Renal cortex interstitium (tissue), 15 donors: ENCODE results near the gene TEKT3. TPM values are rescaled to one million over a fixed set of nuclear protein-coding genes. Genes with fewer than 3 reads are reported as not detected.

Source experiments
- DNase-seq, 11 donors: peaks; one replicate each; pipeline ENCODE4 v3.0.0-alpha.2; 2013; ENCODE audit warnings: low read depth in 9 of 11, low spot score in 4 of 11; ENCODE audit errors: extremely low read depth in 1 of 11
- long read RNA-seq, 16 experiments: transcript quantifications; one replicate each; lab custom pipeline, GENCODE V29; 2026
- polyA plus RNA-seq, 3 donors: library from polyadenylated mRNA; unstranded; fragments of 120-200 nt; gene quantifications; one replicate each; pipeline ENCODE4 v1.2.1, GENCODE V29; 2013; ENCODE audit not compliant: insufficient read length in 3 of 3

Gene TEKT3
- polyA plus RNA-seq, result 1 to 10 TPM; 1.3 to 1.9 (median 1.7) TPM
- long read RNA-seq, donor 1, result 0 reads
- long read RNA-seq, donor 2, result 0 reads
- long read RNA-seq, donor 3, result 0 reads
- long read RNA-seq, donor 4, result 0 reads
- long read RNA-seq, donor 5, result 0 reads
- long read RNA-seq, donor 6, result 0 reads
- long read RNA-seq, donor 7, result 0 reads
- long read RNA-seq, donor 8, result 0 reads
- long read RNA-seq, donor 9, result 0 reads
- long read RNA-seq, donor 10, result 0 reads
- long read RNA-seq, donor 11, result 0 reads
- long read RNA-seq, donor 12, result 0 reads
- long read RNA-seq, donor 13, result 0 reads
- long read RNA-seq, donor 14, partial matches to known transcripts, result 0 of 1 reads
- long read RNA-seq, donor 14, other reads (novel, unspliced or antisense), result 0 of 1 reads
- long read RNA-seq, donor 15, result 0 reads
- long read RNA-seq, donor 16, result 0 reads

DNA sequence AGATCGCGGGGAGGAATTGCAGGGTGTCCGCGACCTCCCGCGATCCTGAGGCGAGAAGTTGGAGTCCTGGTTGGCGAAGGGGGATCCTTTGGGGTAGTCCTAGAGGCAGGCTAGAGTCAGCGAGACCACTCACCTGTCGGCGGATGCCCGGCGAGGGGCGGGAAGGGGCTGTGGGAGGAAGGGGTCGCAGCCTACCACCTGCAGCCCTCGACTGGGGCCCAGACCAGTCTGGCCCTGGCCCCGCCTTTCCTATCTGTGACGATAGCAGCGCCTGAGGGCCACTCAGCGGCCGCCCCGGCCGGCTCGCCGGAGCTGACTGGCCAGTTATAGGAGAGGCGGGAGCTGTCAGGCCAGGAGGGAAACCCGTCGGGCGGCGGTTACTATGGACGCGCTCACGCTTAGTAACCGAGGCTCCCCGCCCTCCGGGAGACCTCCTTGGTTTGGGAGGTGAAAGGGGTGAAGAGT is at the start of gene TEKT3:
TSS of gene TEKT3 (minus strand) at position 213 of the 465 bp plus-strand sequence. CDS start 10,012 bp downstream, outside the sequence.
- peak; percentile 53 to 84 (median 72) for DNase-seq

GRCh38 chr17:15388356-15389041 is 47.1 kb upstream of the TEKT3 start:
- no peak for DNase-seq

- DNase-seq, result no peak
Measured at GRCh38 chr17:15386083-15386482, 44.7 kb upstream of the TEKT3 start.

DNA sequence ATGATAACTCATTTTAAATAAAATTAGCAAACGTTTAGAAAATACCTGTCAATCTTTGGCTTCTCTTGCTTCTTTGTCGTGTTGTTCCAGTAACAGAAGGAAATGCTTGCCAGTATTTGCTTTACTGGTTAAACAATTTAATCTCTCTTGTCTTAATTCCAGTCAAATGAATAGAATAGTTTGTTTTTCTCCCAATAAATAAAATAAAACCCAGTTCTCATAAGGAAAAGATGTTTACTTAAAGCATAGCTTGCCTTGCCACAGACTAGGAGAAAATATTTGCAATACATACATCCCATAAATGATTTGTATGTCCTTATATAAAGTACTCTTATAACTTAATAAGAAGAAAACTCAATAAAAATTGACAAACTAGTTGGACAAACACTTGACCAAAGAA is 43.9 kb upstream of the TEKT3 start:
- no peak for DNase-seq

DNA sequence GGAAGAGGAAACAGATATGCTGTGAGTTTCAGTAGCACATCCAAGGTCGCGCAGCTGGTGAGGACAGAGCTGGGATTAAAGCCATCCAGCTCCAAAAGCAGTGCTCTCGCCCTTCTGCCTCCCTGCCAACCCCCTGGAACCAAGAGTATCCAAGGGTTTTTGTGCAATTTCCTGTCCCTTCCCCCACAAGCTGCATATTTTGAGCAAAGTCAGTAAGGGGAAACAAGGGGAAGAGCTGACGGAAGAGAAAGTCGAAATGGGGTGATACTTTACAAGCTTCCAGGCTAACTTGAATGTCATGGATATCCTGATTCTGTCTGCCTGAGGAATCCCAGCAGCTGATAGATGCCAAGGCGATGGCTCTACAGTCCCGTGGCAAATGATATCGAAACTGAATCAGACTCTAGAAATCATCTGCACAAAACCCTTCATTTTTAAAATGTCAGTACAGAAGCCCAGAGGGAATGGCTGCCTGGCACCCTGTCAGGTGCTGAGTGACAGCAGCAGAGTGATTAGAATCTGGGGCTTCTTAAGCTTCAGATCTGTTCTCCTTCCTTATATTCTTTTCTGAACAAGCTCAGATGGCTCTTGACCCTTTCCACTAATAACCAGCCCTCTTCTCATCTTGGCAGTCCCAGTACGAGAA is 42.9 kb upstream of the TEKT3 start:
- no peak for DNase-seq

- DNase-seq, result no peak
Measured at GRCh38 chr17:15382914-15383313, 41.5 kb upstream of the TEKT3 start.

DNA sequence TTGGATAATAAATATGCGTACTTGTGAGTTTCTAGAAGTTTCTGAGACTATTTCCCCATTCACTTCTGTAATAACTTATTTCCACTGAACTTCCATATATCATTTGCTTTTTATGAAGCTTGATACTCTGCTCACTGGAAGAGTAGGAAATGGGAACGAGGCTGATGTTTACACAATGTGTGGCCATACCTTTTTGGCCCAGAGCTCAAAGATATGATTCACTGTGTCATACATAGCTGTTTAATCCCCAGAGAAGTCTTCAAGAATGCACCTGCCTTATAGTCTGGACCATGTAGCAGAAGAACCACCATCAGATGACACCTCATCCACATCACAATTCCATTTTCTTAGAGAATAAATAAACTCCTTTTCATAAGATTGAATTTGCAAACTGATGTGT is 40.3 kb upstream of the TEKT3 start:
- DNase-seq, result no peak

GRCh38 chr17:15380446-15380845 is 39.0 kb upstream of the TEKT3 start:
- DNase-seq, result no peak

GRCh38 chr17:15379659-15380058 is 38.3 kb upstream of the TEKT3 start:
- DNase-seq, result no peak

DNA sequence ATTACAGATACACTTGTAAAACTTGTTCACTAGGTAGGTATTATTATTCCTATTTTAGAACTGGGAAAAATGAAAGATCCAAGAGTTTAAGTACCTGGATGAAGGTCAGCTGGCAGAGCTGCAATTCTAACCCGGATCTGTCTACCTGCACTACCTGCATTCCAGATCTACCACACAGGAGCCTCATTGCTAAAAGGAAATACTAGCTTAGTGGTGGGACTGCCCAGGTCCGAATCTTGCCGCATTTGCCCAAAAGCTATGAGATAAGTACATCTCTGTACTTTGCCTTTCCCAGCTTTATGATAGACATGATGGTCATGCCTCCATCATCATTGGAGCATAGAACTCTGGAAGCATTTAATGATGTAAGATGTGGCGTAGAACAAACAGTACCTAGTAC is 36.8 kb upstream of the TEKT3 start:
- DNase-seq, result no peak

DNA sequence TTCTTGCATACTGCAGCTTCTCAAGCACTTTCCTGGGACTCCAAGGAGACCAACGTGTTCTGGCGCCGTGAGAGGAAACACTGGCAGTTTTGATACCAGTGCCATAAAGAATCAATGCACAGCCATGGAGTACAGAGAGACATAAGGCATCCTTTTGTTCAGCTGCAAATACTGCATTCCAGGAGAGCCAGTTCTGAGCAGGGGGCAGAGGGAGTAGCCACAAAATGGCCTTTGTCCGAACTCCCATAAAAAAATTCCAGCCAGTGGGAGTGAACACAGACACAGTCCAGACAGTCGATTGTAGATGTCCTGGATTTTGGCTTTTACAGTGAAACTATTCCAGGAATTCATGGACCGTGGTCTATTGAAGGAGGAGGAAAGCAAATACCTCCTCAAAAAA is 36.2 kb upstream of the TEKT3 start:
- DNase-seq, result peak in 10 of 11 donors; percentile 24 to 74 (median 50)

- no peak for DNase-seq
Measured at GRCh38 chr17:15377200-15377599, 35.8 kb upstream of the TEKT3 start.

DNA sequence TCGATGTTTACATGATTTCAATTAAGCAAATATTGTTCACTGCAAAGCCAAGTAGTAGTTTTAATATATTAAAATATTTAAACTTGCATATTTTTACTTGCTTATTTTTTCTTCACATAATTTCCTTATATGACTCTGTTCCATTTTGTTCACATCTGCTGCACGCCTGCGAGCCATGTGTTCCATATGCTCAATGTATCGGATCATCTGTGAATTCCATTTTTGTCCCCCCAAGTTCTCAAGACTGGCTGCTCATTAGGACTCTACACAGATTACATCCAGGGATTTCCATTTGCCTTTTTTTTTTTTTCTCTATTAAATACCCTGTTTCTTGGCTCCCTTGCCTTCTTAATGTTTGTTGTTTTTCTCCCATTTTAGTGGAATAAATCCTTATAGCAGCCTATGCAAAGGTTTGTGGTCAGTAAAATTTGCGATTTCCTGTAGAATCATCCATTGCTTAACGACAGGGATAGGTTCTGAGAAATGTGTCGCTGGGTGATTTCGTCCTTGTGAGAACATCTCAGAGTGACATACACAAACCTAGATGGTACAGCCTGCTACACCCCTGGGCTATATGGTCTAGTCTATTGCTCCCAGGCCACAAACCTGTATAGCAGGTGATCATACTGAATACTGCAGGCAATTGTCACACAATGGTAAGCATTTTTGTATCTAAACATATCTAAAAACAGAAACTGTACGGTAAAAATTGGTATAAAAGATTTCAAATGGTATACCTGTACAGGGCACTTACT is 30.2 kb upstream of the TEKT3 start:
- DNase-seq, result no peak

DNA sequence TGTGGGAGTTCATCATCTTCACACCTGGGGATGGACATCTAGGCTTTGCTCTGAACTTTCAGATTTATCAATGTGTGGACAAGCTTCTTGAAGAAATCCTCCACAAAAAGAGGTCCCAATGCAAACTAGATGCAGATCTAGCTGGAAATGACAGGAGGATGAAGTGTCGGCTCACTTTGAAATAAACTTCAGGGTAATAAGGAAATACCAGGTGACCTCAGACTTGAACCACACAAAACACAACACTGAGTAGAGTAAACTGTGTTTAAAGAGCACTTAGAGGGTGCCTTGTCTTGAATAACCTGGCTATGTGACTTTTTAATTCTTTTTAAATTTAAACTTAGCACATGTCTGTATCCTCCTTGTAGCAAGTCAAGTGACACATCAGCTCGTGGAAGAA is 27.2 kb upstream of the TEKT3 start:
- no peak for DNase-seq

DNA sequence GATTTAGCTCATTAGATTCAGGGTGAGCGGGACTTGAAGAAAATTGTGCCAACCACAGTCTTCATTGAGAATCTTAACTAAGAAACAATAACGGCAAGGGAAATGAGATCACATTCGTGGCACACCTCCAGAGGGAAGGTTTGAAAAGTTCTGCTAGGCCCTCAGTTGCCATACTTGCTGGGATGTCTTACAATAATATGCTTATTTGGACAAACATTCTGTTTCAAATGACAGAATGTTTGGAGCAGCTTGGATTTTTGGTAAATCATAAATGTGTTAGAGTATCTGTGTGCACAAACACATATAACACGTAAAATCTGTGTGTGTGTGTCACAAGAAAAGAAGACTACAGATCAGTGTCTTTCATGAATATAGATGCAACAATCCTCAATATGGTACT is 24.6 kb upstream of the TEKT3 start:
- no peak for DNase-seq

DNA sequence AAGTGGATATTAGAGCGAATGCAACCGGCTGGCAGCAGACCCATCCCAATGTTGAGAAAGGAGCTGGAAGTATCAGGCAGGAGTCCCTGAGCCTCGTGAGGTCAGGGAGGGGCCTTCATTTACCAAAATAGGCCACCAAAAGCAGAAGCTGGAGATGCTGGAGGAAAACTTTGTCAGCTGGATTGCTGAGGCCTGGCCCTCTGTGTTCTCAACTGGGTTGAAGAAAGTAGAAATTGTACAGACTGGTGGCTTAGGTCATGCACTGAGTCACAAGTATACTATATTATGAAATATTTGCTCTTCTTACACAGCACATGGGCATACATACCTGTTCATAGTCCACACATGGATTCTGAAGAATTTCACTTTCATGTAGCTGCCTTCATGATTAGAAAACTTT is 23.2 kb upstream of the TEKT3 start:
- DNase-seq, result no peak

DNA sequence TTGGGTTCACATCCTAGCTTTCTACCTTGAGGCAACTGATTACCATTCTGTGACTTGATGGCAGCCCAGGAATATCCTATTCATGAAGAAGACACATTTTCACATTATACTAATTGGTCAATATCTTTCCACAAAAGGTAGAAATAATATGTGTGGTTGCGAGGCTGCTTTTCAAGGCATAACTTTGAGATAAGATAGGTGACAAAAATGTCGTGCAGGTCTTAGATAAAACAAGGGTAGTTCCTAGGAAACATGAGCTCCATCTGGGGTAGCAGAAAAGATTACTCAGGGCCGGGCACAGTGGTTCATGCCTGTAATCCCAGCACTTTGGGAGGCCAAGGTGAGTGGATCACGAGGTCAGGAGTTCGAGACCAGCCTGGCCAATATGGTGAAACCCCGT is 22.3 kb upstream of the TEKT3 start:
- DNase-seq, result no peak

DNA sequence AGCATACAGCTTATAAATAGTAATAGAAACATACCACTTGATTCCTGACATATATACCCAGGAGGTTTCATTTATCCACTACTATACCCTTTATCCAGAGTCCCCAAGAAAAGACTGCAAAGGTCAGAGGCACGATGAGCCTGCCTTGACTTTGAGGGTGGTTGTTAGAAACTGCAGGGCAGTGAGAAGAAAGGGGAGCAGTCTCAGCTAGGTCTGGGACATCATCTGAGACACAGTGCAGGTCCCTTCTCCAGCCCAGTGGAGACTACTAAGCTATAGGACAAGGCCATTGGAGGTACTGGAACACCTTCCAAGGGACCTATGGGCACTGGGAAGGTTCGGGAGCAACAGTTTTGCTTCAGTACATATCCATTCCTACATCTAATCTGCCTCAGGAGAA is 20.2 kb upstream of the TEKT3 start:
- no peak for DNase-seq

GRCh38 chr17:15361151-15361550 is 19.8 kb upstream of the TEKT3 start:
- DNase-seq, result no peak
